Endodermal cell (in vitro differentiated cells): ENCODE results near the gene BTBD9. TPM values are rescaled to one million over a fixed set of nuclear protein-coding genes. Genes with fewer than 3 reads are reported as not detected.

Source experiments
- DNase-seq: peaks from one replicate; pipeline ENCODE4 v3.0.0-alpha.2; 2017
- H3K27ac ChIP-seq: 2 replicates; pipeline ENCODE4 v1.5.1; 2013; ENCODE audit warnings: mild to moderate bottlenecking, low read depth, low read length, moderate library complexity
- H3K27me3 ChIP-seq: 2 replicates; pipeline ENCODE4 v1.6.1; 2013; ENCODE audit warnings: mild to moderate bottlenecking, low read length, moderate library complexity; ENCODE audit not compliant: insufficient read depth, control insufficient read depth, poor library complexity, severe bottlenecking
- H3K36me3 ChIP-seq: 2 replicates; pipeline ENCODE4 v1.7.0; 2013; ENCODE audit warnings: mild to moderate bottlenecking, low read length, moderate library complexity; ENCODE audit not compliant: control insufficient read depth, insufficient read depth
- H3K4me1 ChIP-seq: one replicate; pipeline ENCODE4 v1.7.0; 2013; ENCODE audit warnings: low read length; ENCODE audit not compliant: control insufficient read depth, insufficient read depth
- H3K4me3 ChIP-seq: 2 replicates; pipeline ENCODE4 v1.5.1; 2013; ENCODE audit warnings: mild to moderate bottlenecking, low read length, moderate library complexity
- H3K9ac ChIP-seq: 2 replicates; pipeline ENCODE4 v1.6.1; 2013; ENCODE audit warnings: mild to moderate bottlenecking, low read length, moderate library complexity; ENCODE audit not compliant: poor library complexity, severe bottlenecking; ENCODE audit errors: extremely low read depth
- H3K9me3 ChIP-seq: 2 replicates; pipeline ENCODE4 v1.6.1; 2013; ENCODE audit warnings: mild to moderate bottlenecking, low read length, moderate library complexity; ENCODE audit not compliant: control insufficient read depth
- H3K27ac Mint-ChIP-seq: 2 replicates; pipeline ENCODE4 v1.8.0; 2020; ENCODE audit warnings: mixed read lengths
- H3K27me3 Mint-ChIP-seq: 2 replicates; pipeline ENCODE4 v1.8.0; 2021; ENCODE audit warnings: mild to moderate bottlenecking, mixed read lengths; ENCODE audit not compliant: insufficient read depth
- H3K36me3 Mint-ChIP-seq: 2 replicates; pipeline ENCODE4 v1.8.0; 2020; ENCODE audit warnings: low read depth, mixed read lengths
- H3K4me1 Mint-ChIP-seq: 2 replicates; pipeline ENCODE4 v1.8.0; 2020; ENCODE audit warnings: mixed read lengths
- H3K4me3 Mint-ChIP-seq: 2 replicates; pipeline ENCODE4 v1.8.0; 2020; ENCODE audit warnings: mild to moderate bottlenecking, moderate library complexity, mixed read lengths
- H3K9me3 Mint-ChIP-seq: 2 replicates; pipeline ENCODE4 v1.8.0; 2020; ENCODE audit warnings: mild to moderate bottlenecking, mixed read lengths
- WGBS, 2 experiments: methylation state at CpG; one replicate each; pipeline versions ENCODE4 v1.1.5 to v1.1.7; 2013; ENCODE audit warnings: missing lambda C conversion rate in 2 of 2, mixed read lengths in 1 of 2; ENCODE audit not compliant: insufficient coverage in 1 of 2, insufficient read length in 1 of 2; 5-methylcytosine and 5-hydroxymethylcytosine counted together
- total RNA-seq, 2 donors: library from RNA; stranded (reverse); fragmentation: NEBNext Ultra II Directional in 1 of 2; extraction: Animal tissue kit (Norgen Biotek cat#: 25700) in 1 of 2; gene quantifications; 2 replicates in 1 of 2; 3 replicates in 1 of 2; pipeline ENCODE4 v1.2.1, GENCODE V29; 2021
- TF ChIP-seq, protein P1 (sequence below): fragments of 200-600 bp; sonication (generic); conservative IDR thresholded peaks from 2 replicates; pipeline ENCODE4 v1.5.0; 2021; ENCODE audit warnings: antibody characterized with exemption, mild to moderate bottlenecking

Gene BTBD9
- total RNA-seq, 2 donors from 2014 or later = 7.6 to 12.3 TPM

DNA sequence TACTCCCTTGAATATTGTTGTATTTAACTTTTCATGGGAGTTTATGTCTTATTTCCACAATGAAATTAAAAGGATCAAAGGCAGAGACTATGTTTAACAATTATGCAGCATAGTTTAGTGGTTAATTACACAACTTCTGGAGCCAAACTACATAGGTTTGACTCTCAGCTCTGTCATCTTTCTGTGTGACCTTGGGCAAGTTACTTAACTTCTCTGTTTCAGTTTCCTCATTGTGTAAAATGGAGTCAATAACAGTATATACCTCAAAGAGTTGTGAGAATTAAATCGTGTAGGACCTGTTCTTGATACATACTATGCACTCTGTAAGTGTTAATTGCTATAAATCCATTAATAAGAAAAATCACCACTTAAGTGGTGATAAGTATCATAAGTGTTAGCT, 48.3 kb downstream of the BTBD9 start:
- H3K27me3 Mint-ChIP-seq = no peaks in the 10 kb centered on the region
- H3K27ac Mint-ChIP-seq = no peak overlapping the region
- Histone ChIP-seq H3K9ac (no peak overlapping the region), H3K9me3 (no peaks in the 10 kb centered on the region), H3K27me3 (no peaks in the 10 kb centered on the region), H3K36me3 (no peaks in the 10 kb centered on the region), H3K4me1 (no peaks in the 10 kb centered on the region), H3K27ac (no peak overlapping the region), H3K4me3 (no peak overlapping the region)
- H3K4me3 Mint-ChIP-seq = no peak overlapping the region
- no peaks in the 10 kb centered on the region for H3K4me1 Mint-ChIP-seq
- peaks cover 4% of the 10 kb centered on the region for H3K36me3 Mint-ChIP-seq
- no CpG with 5 or more reads among the region's 1 CpG for WGBS, 2 experiments
- DNase-seq = no peak
- TF ChIP-seq, protein P1, sequence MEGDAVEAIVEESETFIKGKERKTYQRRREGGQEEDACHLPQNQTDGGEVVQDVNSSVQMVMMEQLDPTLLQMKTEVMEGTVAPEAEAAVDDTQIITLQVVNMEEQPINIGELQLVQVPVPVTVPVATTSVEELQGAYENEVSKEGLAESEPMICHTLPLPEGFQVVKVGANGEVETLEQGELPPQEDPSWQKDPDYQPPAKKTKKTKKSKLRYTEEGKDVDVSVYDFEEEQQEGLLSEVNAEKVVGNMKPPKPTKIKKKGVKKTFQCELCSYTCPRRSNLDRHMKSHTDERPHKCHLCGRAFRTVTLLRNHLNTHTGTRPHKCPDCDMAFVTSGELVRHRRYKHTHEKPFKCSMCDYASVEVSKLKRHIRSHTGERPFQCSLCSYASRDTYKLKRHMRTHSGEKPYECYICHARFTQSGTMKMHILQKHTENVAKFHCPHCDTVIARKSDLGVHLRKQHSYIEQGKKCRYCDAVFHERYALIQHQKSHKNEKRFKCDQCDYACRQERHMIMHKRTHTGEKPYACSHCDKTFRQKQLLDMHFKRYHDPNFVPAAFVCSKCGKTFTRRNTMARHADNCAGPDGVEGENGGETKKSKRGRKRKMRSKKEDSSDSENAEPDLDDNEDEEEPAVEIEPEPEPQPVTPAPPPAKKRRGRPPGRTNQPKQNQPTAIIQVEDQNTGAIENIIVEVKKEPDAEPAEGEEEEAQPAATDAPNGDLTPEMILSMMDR = no peak
- no peaks in the 10 kb centered on the region for H3K9me3 Mint-ChIP-seq

DNA sequence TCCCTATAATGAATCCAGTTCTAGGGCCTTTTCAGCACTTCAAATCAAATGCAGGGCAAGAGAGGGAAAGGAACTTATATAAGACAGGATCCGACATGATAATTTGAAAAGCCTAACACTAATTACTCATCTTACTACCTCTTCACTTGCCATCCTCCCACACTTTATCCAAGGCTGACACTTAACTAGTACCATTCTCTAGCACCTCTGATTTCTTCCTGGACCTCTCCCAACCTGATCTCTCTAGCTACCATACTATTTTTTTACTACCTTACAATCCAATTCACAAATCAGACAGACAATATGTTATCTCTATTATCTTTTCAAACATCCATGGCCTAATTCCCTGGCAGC, 50.4 kb downstream of the BTBD9 start:
- TF ChIP-seq, protein P1 = no peak
- H3K9me3 ChIP-seq = no peaks in the 10 kb centered on the region

DNA sequence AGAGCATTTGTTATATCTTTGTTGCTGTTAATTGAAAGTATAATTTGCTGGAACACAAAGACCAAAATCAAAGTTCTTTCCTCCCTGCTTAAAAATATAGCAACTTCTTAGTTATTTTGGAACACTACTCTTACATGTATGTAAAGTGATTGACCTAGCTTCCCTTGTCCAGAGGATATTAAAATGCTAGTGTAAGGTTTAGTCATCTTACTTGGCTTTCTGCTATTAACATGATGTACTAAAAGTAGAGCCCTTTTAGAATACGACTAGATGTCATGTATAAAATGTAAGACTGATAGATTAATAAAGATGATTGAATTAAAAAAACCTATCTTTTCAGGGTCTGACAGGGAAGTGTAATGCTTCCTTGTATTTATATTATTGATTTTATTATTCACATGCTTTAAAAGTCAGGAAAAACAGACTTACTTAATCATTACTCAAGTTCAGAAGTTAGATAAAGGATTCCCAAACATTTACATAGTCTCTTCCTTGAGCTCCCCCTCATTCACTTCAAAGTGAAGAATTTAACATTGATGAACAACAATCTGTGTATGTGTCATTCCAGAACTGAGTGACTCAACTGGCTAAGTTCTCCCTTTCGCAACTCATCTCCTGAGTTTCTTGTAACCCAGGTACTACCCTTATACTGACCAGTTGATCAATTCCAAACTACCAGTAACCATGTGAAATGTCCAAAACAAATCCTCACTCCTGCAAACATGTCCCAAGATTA, 50.9 kb downstream of the BTBD9 start:
- TF ChIP-seq, protein P1 = no peak
- no peak for DNase-seq
- no peaks in the 10 kb centered on the region for H3K27me3 Mint-ChIP-seq
- no peaks in the 10 kb centered on the region for H3K4me1 Mint-ChIP-seq
- no peaks in the 10 kb centered on the region for H3K27me3 ChIP-seq
- H3K4me3 Mint-ChIP-seq = no peak overlapping the region
- no peak overlapping the region for H3K4me3 ChIP-seq
- H3K27ac Mint-ChIP-seq = no peak overlapping the region
- H3K36me3 Mint-ChIP-seq = peaks cover 4% of the 10 kb centered on the region
- H3K9me3 ChIP-seq = no peaks in the 10 kb centered on the region
- H3K9ac ChIP-seq = no peak overlapping the region
- 82 to 92% methylated on average over 2 of the region's 2 CpGs for WGBS, 2 experiments
- no peak overlapping the region for H3K27ac ChIP-seq
- no peaks in the 10 kb centered on the region for H3K36me3 ChIP-seq
- H3K9me3 Mint-ChIP-seq = no peaks in the 10 kb centered on the region
- H3K4me1 ChIP-seq = no peaks in the 10 kb centered on the region

More for the DNA sequence above, 50.4 kb downstream of the BTBD9 start:
- no peak overlapping the region for H3K4me3 ChIP-seq
- WGBS, 2 experiments = 94% methylated on average over 1 of the region's 1 CpG; no CpG with 5 or more reads in 1 of the 2 experiments
- Mint-ChIP-seq H3K27me3 (no peaks in the 10 kb centered on the region), H3K4me1 (no peaks in the 10 kb centered on the region), H3K36me3 (peaks cover 4% of the 10 kb centered on the region), H3K4me3 (no peak overlapping the region), H3K9me3 (no peaks in the 10 kb centered on the region), H3K27ac (no peak overlapping the region)
- no peaks in the 10 kb centered on the region for H3K36me3 ChIP-seq
- H3K9ac ChIP-seq = no peak overlapping the region
- H3K4me1 ChIP-seq = no peaks in the 10 kb centered on the region
- H3K27ac ChIP-seq = no peak overlapping the region
- DNase-seq = no peak
- H3K27me3 ChIP-seq = no peaks in the 10 kb centered on the region
